Activated naive CD4-positive, alpha-beta T cell treated with anti-CD3 and anti-CD28 coated beads for 36 hours (primary cell): ENCODE results near the gene LRP1B. TPM values are rescaled to one million over a fixed set of nuclear protein-coding genes. Genes with fewer than 3 reads are reported as not detected.
"Not testable (repeated sequence)": the region's sequence is repeated elsewhere in the genome, so short reads cannot be mapped to it uniquely, and the experiment has no call there.

ENCODE experiments used
- CTCF ChIA-PET: fragments of 350-600 bp; sonication (Branson Sonifier 250); formaldehyde crosslinking; loops from one replicate; lab custom pipeline; 2021; ENCODE audit warnings: antibody characterized with exemption; lab: Charles Lee
- DNase-seq: peaks from one replicate; pipeline ENCODE4 v3.0.0-alpha.2; 2020
- H3K27ac Mint-ChIP-seq: one replicate; pipeline ENCODE4 v1.8.0; 2021; ENCODE audit warnings: mild to moderate bottlenecking, mixed read lengths
- H3K27me3 Mint-ChIP-seq: one replicate; pipeline ENCODE4 v1.8.0; 2021; ENCODE audit warnings: low read depth, mixed read lengths
- H3K36me3 Mint-ChIP-seq: one replicate; pipeline ENCODE4 v1.8.0; 2021; ENCODE audit warnings: low read depth, mixed read lengths
- H3K4me1 Mint-ChIP-seq: one replicate; pipeline ENCODE4 v1.8.0; 2021; ENCODE audit warnings: low read depth, mixed read lengths
- H3K4me3 Mint-ChIP-seq: one replicate; pipeline ENCODE4 v1.8.0; 2021; ENCODE audit warnings: mild to moderate bottlenecking, moderate library complexity, mixed read lengths
- H3K9me3 Mint-ChIP-seq: one replicate; pipeline ENCODE4 v1.8.0; 2021; ENCODE audit warnings: mixed read lengths
- intact Hi-C: fragments of 100-400 bp; cut with micrococcal nuclease; formaldehyde crosslinking; loops from one replicate; pipeline ENCODE4 v1.15.1; 2023
- total RNA-seq, 2 experiments: library from RNA; stranded (reverse); gene quantifications; one replicate each; pipeline ENCODE4 v1.2.3, GENCODE V29; 2021

Gene LRP1B
- total RNA-seq, 2 experiments from 2014 or later, result not detected

DNA sequence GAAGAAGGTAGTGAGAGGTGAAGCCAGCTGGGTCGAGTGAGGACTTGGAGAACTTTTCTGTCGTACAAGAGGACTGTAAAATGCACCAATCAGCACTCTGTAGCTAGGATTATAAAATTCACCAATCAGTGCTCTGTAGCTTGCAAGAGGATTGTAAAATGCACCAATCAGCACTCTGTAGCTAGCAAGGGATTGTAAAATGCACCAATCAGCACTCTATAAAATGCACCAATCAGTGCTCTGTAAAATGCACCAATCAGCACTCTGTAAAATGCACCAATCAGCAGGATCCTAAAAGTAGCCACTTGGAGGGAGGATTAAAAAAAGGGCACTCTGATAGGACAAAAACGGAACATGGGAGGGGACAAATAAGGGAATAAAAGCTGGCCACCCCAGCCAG, 315.5 kb downstream of the LRP1B start:
- intact Hi-C loops, H3K27ac Mint-ChIP-seq, DNase-seq, H3K27me3 Mint-ChIP-seq, H3K36me3 Mint-ChIP-seq, H3K4me3 Mint-ChIP-seq, H3K4me1 Mint-ChIP-seq, CTCF ChIA-PET: not testable (repeated sequence)
- H3K9me3 Mint-ChIP-seq, result peaks cover 21% of the 10 kb centered on the region

- DNase-seq, result no peak
- Mint-ChIP-seq H3K4me1 (no peaks in the 10 kb centered on the region), H3K27me3 (no peaks in the 10 kb centered on the region), H3K27ac (no peak overlapping the region), H3K9me3 (peaks cover 17% of the 10 kb centered on the region), H3K36me3 (no peaks in the 10 kb centered on the region), H3K4me3 (no peak overlapping the region)
- CTCF ChIA-PET, result no interaction called here
- intact Hi-C loops, result no loop called here
These were observed 316.7 kb downstream of the LRP1B start for GRCh38 chr2:141814150-141814549.

GRCh38 chr2:141810148-141810547, 320.7 kb downstream of the LRP1B start:
- Mint-ChIP-seq H3K36me3 (no peaks in the 10 kb centered on the region), H3K9me3 (peaks cover 12% of the 10 kb centered on the region), H3K27ac (no peak overlapping the region), H3K27me3 (no peaks in the 10 kb centered on the region), H3K4me1 (no peaks in the 10 kb centered on the region), H3K4me3 (no peak overlapping the region)
- CTCF ChIA-PET, result no interaction called here
- intact Hi-C loops, result no loop called here
- no peak for DNase-seq

GRCh38 chr2:141806090-141806489, 324.7 kb downstream of the LRP1B start:
- Mint-ChIP-seq H3K27me3 (no peaks in the 10 kb centered on the region), H3K27ac (no peak overlapping the region), H3K4me3 (no peak overlapping the region), H3K36me3 (no peaks in the 10 kb centered on the region), H3K4me1 (no peaks in the 10 kb centered on the region), H3K9me3 (peaks cover 8% of the 10 kb centered on the region)
- intact Hi-C loops, result no loop called here
- DNase-seq, result no peak
- CTCF ChIA-PET, result no interaction called here

- intact Hi-C loops, result no loop called here
- H3K4me3 Mint-ChIP-seq, result no peak overlapping the region
- peaks cover 8% of the 10 kb centered on the region for H3K9me3 Mint-ChIP-seq
- no peaks in the 10 kb centered on the region for H3K27me3 Mint-ChIP-seq
- no peaks in the 10 kb centered on the region for H3K4me1 Mint-ChIP-seq
- no peak overlapping the region for H3K27ac Mint-ChIP-seq
- DNase-seq, result no peak
- CTCF ChIA-PET, result no interaction called here
- H3K36me3 Mint-ChIP-seq, result no peaks in the 10 kb centered on the region
These were observed 325.5 kb downstream of the LRP1B start for GRCh38 chr2:141805302-141805701.

DNA sequence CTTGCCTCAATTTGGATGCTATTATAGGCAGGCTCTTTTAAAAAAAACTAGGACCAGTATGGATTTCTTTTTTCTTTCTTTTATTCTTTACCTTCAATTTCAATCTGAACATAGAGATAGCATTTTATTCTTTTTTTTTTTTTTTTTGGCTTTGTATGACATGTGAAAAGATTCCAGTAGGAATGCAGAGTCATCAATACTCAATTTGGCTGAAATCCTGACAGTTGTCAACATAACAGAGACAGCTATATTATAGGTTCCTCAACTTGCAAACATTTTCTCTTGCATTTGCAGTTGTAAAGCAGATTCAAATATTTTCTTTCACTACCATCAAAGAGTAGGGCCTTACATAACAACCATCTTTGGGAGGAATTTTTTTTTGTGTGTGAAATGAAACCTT, 334.4 kb downstream of the LRP1B start:
- no peaks in the 10 kb centered on the region for H3K27me3 Mint-ChIP-seq
- no peak overlapping the region for H3K27ac Mint-ChIP-seq
- no peak for DNase-seq
- CTCF ChIA-PET, result no interaction called here
- no peak overlapping the region for H3K4me3 Mint-ChIP-seq
- peaks cover 2% of the 10 kb centered on the region for H3K9me3 Mint-ChIP-seq
- H3K36me3 Mint-ChIP-seq, result no peaks in the 10 kb centered on the region
- intact Hi-C loops, result no loop called here
- H3K4me1 Mint-ChIP-seq, result no peaks in the 10 kb centered on the region

- H3K27me3 Mint-ChIP-seq, result no peaks in the 10 kb centered on the region
- H3K36me3 Mint-ChIP-seq, result no peaks in the 10 kb centered on the region
- no peaks in the 10 kb centered on the region for H3K9me3 Mint-ChIP-seq
- H3K4me3 Mint-ChIP-seq, result no peak overlapping the region
- no peaks in the 10 kb centered on the region for H3K4me1 Mint-ChIP-seq
- CTCF ChIA-PET, result no interaction called here
- no peak for DNase-seq
- intact Hi-C loops, result no loop called here
- H3K27ac Mint-ChIP-seq, result no peak overlapping the region
These were observed 339.3 kb downstream of the LRP1B start for GRCh38 chr2:141791521-141791920.

DNA sequence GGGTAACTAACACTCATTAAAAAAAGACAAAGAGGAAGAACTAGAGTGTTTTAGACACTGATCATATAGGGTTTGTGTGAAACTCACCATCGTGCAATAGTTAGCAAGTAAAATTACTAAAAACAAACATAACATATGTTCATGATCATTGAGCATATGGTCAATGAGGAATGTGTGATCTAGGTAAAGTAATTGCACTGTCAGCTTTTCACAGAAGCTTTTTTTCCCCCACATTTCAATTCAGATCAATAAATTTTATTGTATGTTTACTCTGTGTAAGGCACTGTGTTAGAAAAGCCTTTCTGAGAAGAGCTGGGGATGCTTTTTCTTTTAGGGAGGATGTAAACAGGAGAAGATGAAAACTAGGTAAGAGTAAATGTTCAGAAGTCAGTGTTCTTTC, 348.2 kb downstream of the LRP1B start:
- Mint-ChIP-seq H3K9me3 (no peaks in the 10 kb centered on the region), H3K36me3 (no peaks in the 10 kb centered on the region), H3K4me3 (no peak overlapping the region), H3K27me3 (no peaks in the 10 kb centered on the region), H3K4me1 (no peaks in the 10 kb centered on the region), H3K27ac (no peak overlapping the region)
- intact Hi-C loops, result no loop called here
- CTCF ChIA-PET, result no interaction called here
- no peak for DNase-seq

DNA sequence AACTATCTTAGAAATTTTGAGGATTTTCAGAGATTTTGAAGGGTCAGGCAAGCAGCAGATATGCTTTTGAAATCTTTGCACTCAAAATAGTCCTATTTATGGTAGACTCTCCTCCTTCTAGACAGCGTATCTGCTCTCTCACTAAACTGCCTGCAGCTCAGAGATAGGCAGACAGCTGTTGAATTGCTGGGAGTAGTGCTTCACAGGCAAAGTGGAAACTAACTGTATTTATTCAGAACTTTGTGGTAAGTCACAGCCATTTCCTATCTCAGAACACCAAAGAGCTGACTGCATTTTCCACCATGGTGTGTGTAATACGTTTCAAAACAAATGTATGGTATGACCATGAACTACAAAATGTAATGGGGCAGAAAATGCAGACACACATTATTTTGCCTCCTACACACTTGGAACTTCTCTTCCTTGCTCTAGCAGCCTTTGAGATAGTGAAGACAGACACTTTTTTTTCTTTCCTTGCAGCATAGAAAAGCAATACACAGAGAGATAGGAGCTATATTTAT, 352.4 kb downstream of the LRP1B start:
- H3K4me1 Mint-ChIP-seq, result no peaks in the 10 kb centered on the region
- H3K27me3 Mint-ChIP-seq, result no peaks in the 10 kb centered on the region
- peaks cover 3% of the 10 kb centered on the region for H3K9me3 Mint-ChIP-seq
- H3K36me3 Mint-ChIP-seq, result no peaks in the 10 kb centered on the region
- no peak overlapping the region for H3K27ac Mint-ChIP-seq
- no peak overlapping the region for H3K4me3 Mint-ChIP-seq
- CTCF ChIA-PET, result no interaction called here
- intact Hi-C loops, result no loop called here
- no peak for DNase-seq

- intact Hi-C loops, result no loop called here
- Mint-ChIP-seq H3K4me3 (no peak overlapping the region), H3K9me3 (peaks cover 3% of the 10 kb centered on the region), H3K4me1 (no peaks in the 10 kb centered on the region), H3K27me3 (no peaks in the 10 kb centered on the region), H3K36me3 (no peaks in the 10 kb centered on the region), H3K27ac (no peak overlapping the region)
- DNase-seq, result no peak
- CTCF ChIA-PET, result no interaction called here
These were observed 360.3 kb downstream of the LRP1B start for GRCh38 chr2:141770530-141770929.

- no peaks in the 10 kb centered on the region for H3K4me1 Mint-ChIP-seq
- CTCF ChIA-PET, result no interaction called here
- no peak for DNase-seq
- H3K27ac Mint-ChIP-seq, result no peak overlapping the region
- intact Hi-C loops, result no loop called here
- H3K4me3 Mint-ChIP-seq, result no peak overlapping the region
- no peaks in the 10 kb centered on the region for H3K36me3 Mint-ChIP-seq
- H3K9me3 Mint-ChIP-seq, result no peaks in the 10 kb centered on the region
- H3K27me3 Mint-ChIP-seq, result no peaks in the 10 kb centered on the region
These were observed 363.1 kb downstream of the LRP1B start for GRCh38 chr2:141767691-141768090.

GRCh38 chr2:141767051-141767450, 363.8 kb downstream of the LRP1B start:
- Mint-ChIP-seq H3K4me1 (no peaks in the 10 kb centered on the region), H3K27me3 (no peaks in the 10 kb centered on the region), H3K4me3 (no peak overlapping the region), H3K9me3 (no peaks in the 10 kb centered on the region), H3K27ac (no peak overlapping the region), H3K36me3 (no peaks in the 10 kb centered on the region)
- DNase-seq, result no peak
- intact Hi-C loops, result no loop called here
- CTCF ChIA-PET, result interaction anchor here (0.6 kb wide), 1 partner anchor 443 kb away, joined by 4 read pairs; no protein-coding TSS in a partner anchor

DNA sequence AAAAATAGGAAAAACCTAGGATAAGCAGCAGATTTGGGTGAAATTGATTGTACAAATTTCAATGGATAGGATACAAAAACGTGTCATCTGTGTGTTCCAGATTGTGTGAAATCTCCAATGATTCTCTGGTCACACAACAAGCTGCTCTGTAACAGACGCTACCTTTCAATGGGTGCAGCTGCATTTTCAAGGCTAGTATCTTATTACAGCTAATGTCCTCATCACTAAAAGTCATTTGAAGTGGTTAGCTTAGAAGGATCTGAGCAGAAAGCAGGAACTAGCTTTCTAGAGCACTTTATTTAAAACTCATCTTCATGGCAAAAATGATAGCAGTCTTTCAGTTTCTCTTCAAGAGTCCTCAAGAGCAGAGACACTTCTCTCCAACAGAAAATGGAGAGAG, 364.6 kb downstream of the LRP1B start:
- no peak overlapping the region for H3K4me3 Mint-ChIP-seq
- no peak for DNase-seq
- H3K27me3 Mint-ChIP-seq, result no peaks in the 10 kb centered on the region
- CTCF ChIA-PET, result no interaction called here
- no peaks in the 10 kb centered on the region for H3K9me3 Mint-ChIP-seq
- H3K27ac Mint-ChIP-seq, result no peak overlapping the region
- no peaks in the 10 kb centered on the region for H3K36me3 Mint-ChIP-seq
- no peaks in the 10 kb centered on the region for H3K4me1 Mint-ChIP-seq
- intact Hi-C loops, result no loop called here

GRCh38 chr2:141748616-141749015, 382.2 kb downstream of the LRP1B start:
- CTCF ChIA-PET, result no interaction called here
- H3K27me3 Mint-ChIP-seq, result no peaks in the 10 kb centered on the region
- no peak overlapping the region for H3K27ac Mint-ChIP-seq
- intact Hi-C loops, result no loop called here
- H3K4me3 Mint-ChIP-seq, result no peak overlapping the region
- DNase-seq, result no peak
- H3K36me3 Mint-ChIP-seq, result no peaks in the 10 kb centered on the region
- H3K9me3 Mint-ChIP-seq, result peaks cover 4% of the 10 kb centered on the region
- H3K4me1 Mint-ChIP-seq, result no peaks in the 10 kb centered on the region
